ENCODE data around the gene ANKRD2.
"Not testable (repeated sequence)": the region's sequence is repeated elsewhere in the genome, so short reads cannot be mapped to it uniquely, and the experiment has no call there.

ANKRD2 gene, protein sequence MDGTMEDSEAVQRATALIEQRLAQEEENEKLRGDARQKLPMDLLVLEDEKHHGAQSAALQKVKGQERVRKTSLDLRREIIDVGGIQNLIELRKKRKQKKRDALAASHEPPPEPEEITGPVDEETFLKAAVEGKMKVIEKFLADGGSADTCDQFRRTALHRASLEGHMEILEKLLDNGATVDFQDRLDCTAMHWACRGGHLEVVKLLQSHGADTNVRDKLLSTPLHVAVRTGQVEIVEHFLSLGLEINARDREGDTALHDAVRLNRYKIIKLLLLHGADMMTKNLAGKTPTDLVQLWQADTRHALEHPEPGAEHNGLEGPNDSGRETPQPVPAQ

DNA sequence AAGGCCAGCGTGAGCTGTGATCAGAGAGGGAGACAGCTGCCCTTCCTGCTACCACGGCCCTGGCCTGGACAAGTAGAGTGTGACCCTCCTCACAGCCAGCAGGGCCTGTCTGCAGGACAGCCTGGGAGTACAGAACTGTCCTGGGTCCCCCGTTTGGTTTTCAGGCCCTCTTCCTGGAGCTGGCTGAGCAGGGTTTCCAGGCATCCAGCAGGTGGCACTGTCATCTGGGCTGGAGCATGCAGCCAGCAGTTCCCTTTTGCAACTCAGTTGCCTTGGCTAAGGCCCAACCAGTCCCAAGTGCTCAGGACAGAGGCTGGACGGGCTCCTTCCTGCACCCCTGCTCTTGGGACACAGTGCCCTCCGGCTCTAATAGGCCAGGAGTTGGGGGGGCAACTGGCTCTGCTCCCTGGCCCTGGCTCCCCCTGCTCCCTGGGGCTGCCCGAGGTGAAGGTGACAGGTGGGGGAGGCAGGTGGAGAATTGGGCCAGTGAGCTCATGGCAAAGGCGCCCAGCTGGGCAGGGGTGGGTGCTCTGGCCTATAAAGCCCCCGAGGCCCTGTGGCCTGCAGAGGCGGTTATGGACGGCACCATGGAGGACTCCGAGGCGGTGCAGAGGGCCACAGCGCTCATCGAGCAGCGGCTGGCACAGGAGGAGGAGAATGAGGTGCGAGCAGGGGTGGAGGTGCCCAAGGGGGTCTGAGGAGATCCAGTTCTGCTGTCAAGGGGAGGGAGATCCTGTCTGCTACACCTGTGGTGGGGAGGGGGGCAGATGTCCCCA, at the start of gene ANKRD2:
TSS of gene ANKRD2 (plus strand) at position 566 of the 776 bp plus-strand sequence. CDS start at position 576, 10 bp downstream.
- DNase-seq, result peak; percentile 48

DNA sequence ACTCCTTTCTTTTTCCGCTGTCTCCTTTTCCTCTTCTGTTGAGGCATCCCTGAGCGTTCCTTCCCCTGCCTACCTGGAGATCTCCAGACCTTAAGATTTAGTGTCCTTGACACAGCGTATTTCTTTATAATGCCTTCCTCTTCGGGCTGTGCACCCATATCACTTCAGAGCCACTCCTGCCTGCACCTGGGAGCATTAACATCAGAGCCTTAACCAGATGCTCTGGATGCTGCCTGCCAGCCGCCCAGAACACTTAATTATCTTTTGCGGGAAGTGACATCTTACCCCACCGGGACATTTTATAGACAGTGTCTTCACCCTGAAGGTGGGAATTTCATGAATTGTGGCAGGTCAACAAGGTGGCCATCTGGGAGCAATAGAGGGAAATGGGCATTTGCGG, 49.6 kb upstream of the ANKRD2 start:
- no peak for DNase-seq

DNA sequence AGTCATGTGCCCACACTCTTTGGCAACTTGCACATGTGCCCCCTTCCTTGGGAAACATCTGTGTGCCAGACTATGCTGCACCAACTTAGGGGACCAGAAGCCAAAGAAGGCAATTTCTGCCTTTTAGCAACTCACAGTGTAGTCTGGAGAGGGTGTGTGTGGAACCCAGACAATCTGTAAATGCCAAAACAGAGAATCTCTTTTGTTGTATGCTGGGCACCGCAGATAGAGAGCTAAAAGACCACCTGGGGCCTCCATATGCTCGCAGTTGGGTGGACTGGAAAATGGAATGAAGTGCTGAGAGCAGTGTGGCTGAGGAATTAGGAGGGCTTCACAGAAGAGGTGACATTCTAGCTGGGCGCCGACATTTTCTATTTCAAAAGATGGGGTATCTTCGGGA, 47.5 kb upstream of the ANKRD2 start:
- DNase-seq, result no peak

DNA sequence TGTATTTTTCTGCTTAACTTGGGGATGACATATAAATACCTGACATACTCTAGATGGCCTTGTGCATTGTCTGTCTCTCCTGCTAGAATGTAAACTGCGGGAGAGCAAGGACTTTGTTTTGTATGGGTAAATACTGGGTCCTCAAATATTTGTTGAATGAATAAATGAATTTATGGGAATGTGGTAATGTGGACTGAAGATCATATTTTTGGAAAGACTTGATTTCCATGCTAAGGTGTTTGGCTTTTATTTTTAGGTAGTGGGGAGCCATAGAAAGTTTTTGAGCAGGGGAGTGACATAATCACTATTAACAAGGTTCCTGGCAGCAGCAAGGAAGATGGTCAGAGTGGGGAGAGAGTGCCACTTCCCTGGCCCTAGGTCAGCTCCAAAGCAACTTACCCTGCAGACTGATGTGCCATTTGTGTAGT, 46.9 kb upstream of the ANKRD2 start:
- no peak for DNase-seq

DNA sequence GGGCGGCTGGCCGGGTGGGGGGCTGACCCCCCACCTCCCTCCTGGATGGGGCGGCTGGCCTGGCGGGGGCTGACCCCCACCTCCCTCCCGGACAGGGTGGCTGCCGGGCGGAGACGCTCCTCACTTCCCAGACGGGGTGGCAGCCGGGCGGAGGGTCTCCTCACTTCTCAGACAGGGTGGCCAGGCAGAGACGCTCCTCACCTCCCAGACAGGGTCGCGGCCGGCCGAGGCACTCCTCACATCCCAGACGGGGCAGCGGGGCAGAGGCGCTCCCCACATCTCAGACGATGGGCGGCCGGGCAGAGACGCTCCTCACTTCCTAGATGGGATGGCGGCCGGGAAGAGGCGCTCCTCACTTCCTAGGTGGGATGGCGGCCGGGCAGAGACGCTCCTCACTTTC, 43.7 kb upstream of the ANKRD2 start:
- not testable (repeated sequence) for DNase-seq

DNA sequence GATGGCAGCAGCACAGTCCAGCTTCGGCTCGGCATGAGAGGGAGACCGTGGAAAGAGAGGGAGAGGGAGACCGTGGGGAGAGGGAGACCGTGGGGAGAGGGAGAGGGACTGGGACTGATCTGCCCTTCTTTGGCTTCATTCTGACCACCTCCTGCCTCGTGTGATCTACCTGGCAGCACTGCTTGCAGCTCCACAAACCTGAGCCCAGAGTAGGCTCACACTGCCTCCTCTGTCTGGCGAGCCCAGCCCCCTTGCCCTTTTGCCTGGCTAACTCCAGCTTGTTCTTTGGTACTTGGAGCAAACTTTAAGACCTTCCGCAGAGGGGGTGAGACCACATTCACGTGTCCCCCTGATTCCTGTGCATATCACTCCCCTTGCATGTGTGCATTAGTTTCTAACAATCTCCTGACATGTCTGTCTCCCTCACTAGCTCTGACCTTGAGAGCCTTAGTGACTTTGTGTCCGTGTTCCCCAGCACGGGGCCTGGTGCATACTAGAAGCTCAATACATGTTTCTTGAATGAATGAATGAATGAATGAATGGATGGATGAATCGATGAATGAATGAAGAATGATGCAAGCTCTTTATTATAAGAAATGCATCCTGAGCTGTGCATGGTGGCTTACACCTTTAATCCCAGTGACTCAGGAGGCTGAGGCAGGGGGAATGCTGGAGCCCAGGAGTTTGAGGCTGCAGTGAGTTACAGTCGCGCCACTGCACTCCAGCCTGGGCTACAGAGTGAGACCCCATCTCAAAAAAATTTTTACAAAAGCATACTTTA, 42.7 kb upstream of the ANKRD2 start:
- no peak for DNase-seq

DNA sequence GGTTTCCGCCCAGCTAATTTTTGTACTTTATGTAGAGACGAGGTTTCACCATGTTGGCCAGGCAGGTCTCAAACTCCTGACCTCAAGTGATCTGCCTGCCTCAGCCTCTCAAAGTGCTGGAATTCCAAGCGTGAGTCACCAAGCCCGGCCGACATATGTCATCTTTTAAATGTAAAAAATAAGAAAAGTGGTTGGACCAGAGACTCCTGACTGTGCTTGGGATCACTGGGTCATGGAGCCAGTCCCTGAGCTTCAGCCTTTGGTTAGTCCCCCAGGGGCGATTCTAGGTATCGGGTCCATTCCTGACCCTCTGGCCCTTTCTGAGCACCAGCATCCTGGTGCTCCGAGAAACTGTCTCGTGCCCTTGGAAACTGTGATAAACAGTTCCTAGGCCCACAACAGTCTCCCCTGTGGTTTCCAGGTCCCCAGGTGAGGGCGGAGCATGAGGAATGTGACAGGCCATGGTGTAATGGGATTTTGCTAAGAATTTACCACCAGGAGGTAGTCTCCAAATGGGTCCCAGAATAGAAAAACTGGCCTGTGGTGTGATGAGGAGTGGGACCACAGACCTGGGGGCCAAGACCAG, 41.1 kb upstream of the ANKRD2 start:
- DNase-seq, result no peak

DNA sequence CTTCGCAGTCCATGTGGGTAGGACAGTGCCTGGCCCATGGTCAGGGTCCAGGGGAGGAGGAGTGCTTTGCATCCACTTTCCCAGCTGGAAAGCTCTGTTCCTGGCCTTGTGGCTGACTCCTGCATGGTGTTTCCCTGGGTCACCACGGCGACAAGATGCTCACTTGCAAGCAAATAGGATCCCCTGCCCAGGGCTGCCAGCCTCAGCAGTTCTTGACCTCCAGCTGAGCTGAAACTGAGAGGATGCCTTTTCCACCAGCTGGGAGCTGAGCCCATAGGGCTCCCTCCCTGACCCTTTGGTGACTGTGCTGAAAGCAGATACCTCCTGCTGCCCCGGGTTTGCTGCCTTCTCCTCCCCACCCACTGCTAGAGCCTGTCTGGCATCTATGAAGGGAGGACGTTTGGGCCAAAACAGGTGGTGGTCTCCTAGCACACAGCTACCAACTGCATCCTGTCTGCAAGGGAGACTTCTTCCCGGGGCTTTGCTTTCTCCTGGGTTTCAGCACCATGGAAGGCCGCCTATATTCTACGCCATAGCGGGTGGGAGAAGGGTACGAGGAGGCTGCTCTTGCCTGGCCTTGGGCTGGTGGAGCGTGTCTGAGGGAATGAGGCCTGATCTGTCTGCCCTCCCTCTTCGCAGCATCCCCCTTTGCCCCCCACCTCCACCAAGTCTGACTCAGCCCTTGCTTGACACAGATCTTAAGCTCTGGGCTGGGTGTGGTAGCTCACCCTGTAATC, 39.5 kb upstream of the ANKRD2 start:
- no peak for DNase-seq

DNA sequence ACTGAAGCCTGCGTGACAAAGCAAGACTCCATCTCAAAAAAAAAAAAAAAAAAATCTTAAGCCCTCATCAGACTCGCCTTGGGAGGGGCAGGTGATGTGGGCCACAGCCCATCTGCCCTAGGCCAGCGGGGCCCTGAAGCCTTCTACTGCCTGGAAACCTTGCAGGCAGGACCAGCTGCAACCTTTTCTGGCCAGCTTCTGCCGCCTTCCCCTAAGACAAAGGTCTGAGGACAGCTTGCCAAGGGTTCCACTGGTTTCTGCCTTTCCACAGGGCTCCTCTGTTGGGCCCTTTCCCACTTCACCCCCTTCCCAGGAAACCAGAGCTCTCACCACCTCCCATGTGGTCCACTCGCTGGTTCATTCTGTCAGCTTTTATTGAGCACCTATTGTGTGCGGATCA, 38.7 kb upstream of the ANKRD2 start:
- no peak for DNase-seq

DNA sequence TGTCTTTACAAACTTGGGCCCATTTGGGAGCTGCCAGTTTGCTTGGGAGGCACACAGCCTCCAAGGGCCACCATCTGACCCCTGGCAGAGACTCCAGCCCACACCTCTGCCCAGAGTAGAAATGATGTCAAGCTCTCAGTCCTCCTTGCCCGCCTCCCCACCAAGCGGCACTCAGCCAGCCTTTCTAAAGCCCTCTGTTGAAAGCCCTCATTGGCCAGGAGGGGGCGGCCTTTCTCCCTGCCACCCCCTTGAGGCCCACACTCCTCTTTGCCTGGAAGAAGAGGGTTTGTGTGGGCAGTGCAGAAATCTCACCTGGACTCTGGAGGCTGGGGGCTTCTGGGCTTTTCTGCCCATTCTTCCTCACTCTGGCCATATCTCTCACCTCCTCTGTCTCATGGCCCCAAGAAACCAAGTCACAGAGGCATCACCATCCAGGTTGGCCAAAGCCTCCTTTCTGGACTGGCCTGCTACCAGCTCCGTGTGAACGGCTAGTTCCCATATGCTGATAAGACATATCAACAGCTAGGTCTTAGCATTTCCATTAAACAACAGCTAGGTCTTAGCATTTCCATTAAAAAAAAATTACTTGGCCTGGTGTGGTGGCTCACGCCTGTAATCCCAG, 37.7 kb upstream of the ANKRD2 start:
- no peak for DNase-seq

DNA sequence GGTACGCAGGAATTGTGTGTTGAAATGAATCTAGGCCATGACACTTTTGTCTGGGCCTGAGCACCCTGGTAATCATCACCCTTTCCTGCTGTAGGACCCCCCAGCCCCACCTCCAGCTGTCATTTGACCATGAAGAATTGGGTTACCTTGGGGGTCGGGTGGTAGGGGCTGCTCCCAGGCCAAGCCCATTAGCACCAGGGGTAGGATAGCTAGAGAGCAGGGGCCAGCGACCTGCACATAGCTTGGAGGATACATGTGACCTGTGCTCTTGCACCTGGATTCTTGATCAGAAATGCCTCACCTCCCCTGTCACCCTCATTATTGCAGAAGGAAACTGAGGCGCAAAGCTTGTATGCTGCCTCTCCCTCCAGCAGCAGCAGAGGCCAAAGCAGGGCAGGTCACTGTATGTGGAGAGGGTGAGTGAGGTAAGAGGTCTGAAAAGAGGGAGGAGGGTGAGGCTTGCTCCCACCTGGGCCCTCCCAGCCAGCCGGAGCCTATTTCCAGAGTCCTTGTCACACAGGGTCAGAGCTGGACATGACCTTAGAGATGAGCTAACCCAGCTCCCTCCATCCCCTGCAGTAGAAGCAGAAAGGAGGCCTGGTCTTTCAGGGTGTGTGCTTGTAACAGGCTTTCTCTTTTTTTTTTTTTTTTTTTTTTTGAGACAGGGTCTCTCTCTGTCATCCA, 35.3 kb upstream of the ANKRD2 start:
- no peak for DNase-seq

DNA sequence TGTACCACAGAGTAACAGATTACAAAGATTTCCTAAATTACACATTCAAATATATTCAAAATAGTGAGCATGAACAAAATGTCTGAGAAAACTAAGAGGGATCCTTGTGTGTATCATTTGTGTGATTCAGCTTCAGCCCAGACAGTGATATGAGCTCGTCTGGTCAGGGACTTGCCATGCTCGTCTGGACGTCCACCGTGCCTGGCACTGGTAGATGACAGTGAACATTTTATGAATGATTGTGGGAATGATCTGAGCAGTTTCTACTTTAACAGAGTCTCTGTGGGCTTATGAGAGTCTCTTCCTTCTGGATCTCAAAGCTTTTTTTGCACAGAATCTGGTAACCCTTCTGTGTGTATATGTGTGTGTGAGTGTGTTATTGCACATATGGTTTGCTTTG, 34.2 kb upstream of the ANKRD2 start:
- DNase-seq, result no peak

DNA sequence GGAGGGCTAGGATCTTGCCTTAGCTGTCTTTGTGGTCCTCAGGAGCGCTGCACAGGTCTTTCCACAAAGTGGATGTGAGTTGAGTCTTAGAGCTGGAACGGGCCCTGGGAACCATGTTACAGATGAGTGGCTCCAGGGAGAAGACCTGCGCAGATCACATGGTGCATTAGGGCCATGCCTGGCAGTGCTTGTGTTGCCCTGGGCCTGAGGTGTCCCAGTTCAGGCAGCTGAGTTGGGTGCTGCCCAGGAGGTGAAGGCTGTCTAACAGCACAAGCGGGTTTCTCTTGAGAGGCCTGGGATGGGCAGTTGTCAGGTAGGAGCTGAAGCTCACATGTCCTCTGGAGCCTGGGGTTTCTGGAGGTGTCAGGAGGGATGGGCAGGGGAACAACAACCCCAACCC, 33.7 kb upstream of the ANKRD2 start:
- DNase-seq, result no peak

DNA sequence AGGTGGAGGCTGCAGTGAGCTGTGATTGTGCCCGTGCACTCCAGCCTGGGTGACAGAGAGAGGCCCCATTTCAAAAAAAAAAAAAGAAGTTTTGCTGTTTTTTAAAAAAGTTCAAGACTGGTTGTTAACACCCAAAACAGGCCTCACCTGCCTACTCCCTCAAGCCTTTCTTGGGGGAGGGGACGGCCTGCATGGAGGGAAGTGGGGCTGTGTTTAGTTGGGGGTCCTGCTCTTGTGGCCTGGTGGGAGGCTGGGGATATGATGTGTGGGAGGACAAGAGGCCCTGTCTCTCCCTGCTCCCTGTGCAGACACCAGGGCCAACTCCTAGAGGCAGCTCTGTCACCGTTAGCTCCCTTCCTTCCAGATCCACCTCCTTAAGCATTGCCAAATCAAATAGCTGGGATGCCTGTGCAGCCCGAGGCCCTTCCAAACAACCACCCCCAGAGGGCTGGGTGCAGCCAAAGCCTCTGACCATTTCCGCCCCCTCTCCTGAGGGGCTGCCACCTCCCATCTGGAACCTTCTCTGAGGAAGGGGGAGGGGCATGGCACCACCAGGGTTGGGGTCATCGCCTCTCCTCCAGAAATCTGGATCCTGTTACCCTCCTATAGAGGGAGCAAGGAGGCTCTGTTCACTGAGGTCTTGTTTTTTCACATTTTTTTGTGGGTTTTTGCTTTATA, 32.9 kb upstream of the ANKRD2 start:
- DNase-seq, result no peak

DNA sequence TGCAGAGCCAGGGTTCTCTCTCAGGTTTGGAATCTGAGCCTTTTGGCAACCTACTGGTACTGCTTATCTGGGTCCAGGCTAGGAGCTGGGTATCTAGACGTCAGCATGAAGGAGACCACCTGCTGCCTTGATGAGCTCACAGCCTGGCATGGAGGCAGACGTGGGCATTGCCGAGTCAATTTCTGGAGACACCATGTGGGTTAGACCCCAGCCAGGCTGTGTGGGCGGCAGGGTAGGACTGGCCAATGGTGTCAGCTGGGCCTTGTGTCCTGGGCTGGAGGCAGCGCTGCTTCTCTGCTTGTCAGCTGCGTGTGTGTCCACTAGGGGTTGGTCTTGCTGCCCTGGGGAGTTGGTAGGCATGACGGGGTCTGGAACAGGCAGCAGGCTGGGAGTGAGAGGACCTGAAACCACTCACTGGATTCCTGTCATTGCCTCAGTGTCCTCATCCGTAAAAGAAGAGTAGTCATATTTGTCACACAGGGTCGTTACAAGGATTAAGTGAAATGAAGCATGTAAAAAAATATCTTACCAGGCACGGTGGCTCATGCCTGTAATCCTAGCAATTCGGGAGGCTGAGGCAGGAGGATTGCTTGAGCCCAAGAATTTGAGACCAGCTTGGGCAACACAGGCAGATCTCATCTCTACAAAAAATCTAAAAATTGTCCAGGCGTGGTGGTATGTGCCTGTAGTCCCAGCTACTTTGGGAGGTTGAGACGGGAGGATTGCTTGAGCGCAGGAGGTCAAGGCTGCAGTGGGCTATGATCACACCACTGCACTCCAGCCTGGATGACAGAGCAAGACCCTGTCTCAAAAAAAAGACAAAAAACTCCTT, 31.7 kb upstream of the ANKRD2 start:
- DNase-seq, result no peak

DNA sequence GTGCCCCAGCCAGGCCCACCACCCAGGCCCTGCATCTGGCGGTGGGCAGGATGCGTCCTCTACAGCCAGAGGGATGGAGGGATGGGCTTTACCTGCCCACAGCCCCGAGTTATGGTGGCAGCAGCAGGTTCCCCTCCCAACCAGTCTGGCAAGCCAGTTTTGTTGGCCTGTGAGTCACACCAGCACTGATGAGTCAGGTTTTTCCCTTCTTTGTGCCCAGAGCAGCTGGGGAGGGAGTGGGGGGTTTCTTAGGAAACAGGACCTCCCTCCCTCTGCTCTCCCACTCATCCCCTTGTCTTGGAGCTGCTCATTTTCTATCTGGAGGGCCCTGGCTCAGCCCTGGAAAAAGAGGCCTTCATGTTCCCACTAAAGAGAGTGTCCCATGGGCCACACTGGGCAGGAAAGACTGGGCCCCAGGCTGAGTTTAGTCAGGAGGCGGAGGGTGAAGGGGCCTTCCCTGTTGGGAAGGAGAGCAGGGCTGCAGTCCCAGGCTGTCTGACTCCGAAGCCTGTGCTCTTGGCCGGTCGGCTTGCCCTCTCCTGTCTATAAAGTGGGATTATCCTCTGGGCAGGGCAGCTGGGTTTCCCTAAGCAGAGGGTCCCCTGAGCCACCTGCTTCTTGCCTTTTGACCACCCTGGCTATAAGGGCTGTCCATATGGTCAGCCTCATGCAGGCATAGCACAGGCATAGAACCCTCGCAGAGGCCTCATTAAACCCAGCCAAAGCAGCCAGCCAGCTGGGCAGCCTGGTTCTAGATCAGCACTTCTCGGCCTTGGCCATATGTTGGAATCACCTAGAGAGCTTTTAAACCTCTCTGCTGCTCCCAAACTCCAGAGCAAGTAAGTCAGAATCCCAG, 30.2 kb upstream of the ANKRD2 start:
- no peak for DNase-seq

DNA sequence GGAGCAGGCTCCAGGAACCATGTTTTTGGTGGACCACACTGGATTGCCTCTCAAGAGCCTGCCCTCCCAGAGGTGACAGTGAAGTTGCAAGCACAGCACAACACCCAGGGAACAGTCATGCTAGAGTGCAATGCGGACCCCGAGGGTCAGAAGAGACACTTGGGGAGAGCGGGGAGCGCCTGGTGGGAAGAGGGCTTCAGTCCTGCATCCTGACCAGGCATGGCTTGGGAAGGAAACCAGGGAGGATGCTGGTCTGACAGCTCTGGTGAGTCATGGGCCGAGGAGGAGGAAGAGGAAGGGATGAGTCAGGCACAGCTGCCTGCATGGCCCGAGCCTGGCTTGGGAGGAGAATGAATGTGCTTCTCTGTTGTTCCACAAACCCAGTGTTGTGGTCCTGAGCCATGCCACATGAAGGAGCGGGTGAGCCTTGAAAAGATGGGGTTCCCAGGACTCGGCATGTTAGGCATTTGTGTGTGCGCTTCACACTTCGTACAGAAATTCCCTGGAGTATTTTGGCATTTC, 29.5 kb upstream of the ANKRD2 start:
- DNase-seq, result no peak

DNA sequence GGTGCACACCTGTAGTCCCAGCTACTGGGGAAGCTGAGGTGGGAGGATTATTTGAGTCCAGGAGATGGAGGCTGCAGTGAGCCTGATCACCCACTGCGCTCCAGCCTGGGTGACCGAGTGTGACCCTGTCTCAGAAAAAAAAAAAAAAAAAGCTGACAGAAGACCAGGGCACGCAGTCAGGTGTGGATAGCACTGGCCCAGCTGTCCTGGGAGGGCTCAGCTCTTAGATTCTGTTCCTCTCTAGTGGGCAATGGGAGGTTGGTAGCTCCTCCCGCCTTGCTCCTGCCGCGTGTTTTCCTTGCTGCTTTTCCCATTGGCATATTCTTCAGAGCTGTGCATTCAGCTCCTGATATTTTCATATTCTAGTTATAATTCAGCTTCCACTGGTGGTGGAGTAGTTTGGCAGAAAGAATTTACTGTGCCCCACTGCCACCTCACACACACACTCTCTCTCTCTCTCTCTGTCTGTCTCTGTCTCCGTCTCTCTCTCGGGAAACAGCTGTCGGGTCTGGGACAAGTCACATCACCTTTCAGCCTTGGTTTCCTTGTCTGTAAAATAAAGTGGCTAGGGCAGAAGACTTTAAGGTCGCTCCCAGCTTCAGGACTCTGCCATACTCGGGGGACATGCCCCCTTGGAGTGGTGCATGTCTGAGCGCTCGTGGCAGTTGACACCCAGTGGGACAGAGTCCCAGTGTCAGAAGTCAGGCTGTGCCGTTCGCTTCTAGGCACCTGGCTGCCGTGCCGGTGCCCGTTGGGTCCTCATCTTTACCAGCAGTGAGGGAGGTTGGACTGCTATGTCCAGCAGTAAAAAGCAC, 25.9 kb upstream of the ANKRD2 start:
- no peak for DNase-seq

Measured in activated T-cell treated with anti-CD3 and anti-CD28 coated beads, Interleukin-2, amount 50 U/mL, for 1 hour (primary cell).